NCI-H774 (cell line): ENCODE data around the gene MYH14.

Experiments
- DNase-seq: peaks from one replicate; lab custom pipeline; 2025; lab: John Stamatoyannopoulos, UW

The MYH14 gene

DNA sequence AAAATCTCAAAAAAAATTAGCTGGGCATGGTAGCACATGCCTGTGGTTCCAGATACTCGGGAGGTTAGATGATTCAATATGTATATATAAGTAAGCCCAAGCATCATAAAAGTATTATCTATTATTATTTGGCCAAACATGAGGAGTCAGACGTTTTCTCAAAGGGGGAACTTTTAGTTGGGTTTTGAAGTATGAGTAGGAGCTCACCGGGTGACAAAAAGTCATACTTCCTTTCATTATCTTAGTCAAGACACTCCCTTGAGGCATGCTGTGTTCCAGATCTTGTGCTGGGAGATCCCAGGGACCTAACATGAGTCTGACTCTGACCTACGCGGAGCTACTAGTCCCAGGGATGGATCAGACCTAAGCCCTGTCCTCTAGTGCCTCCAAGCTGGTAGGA, 8.2 kb upstream of the MYH14 start:
- no peak for DNase-seq

DNA sequence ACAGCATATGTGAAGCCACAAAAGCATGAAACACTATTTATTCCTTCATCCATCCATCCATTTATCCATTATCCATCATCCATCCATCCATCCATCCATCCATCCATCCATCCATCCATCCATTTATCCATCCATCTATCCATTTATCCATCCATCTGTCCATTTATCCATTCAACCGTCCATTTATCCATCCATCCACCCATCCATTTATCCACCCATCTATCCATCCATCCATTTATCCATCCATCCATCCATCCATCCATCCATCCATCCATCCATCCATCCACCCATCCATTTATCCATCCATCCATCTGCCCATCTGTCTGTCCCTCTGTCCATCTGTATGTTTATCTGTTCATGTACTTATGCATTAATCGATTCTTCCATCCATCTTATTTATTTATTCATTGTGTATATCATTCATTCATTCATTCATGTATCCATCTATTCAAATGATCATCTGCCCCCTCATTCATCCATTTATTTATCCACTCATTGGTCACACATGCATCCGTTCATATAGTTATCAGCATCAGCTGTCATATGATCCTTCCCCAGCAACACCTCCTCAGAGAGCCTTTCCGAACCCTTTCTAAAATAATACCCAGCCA, 7.0 kb upstream of the MYH14 start:
- no peak for DNase-seq

DNA sequence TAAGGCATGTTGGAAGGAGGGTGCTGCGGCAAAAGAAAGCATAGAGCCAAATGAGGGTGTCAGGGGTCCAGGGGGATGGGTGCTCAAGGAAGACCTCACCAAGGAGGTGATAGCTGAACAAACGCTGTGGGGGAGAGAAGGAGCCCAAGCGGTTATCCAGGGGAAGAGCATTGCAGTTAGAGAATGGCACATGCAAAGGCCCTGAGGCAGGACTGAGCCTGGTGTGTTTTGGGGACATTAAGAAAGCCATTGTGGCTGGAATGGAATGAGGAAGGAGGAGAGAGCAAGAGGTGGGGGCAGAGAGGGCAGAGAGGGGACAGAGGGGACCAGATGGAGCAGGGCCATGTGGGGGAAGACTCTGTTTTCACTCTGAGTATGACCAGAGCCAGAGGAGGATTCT, 6.1 kb upstream of the MYH14 start:
- no peak for DNase-seq

DNA sequence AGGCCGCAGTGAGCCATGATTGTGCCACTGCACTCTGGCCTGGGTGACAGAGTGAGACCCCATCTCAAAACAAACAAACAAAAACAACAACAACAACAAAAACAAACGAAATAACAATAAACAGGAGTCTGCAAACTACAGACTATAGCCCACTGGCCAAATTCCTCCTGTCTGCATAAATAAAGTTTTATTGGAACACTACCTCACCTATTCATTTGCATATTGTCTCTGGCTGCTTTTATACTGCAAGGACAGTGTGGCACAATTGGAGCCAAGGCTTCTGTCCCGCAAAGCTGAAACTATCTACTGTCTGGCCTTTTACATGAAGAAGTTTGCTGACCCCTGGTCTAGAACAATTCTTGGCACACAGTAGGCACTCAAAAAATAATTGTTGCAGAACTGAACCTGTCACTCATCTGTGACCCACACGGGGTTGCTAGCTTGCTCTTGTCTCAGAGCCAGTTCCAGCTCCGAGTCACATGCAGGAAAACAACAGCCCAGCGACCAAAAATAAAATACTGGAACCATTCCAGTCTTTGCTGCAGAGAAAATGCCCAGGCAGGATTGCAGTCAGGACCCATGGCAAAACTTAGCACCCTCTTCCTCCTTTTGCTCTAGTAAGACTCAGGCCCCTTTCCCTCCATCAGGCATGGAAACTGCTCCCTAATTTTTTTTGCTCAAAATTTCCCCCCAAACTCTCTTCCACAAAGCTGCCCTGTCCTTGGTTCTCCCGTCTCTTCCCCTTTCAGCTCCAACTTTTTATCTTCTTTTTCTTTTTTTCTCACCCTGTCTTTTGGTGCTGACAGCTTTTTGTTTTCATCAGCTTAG, 4.8 kb upstream of the MYH14 start:
- DNase-seq, result no peak

DNA sequence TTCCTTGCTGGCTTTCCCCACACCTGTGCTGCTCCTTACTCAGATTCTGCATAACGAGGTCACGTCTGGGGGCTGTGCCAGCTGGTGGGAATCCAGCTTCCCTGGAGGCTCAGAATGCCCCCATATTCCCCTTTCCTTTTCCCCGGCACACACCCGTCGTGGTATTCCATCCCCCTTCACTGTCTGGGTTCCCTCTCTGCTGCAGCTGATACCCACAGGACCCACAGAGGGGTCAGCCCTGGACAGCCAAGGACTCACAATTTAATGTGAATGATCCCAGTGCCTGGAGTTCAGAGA, 4.2 kb upstream of the MYH14 start:
- DNase-seq, result no peak

DNA sequence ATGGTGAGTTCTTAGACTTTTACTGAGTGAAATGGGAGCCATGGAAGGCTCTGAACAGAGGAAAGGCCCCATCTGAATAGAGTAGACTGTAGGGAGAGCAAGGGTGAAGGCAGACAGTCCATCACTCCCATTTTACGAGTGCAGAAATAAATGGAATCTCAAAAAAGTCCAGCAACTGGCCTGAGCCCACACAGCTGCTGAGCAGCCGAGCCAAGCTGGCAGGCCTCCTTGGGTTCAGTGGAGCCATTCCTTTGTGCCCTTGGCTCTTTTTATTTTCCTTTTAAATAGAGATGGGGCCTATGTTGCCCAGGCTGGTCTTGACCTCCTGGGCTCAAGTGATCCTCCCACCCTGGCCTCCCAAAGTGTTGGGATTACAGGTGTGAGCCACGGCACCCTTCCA, 1.0 kb upstream of the MYH14 start:
- DNase-seq, result no peak

DNA sequence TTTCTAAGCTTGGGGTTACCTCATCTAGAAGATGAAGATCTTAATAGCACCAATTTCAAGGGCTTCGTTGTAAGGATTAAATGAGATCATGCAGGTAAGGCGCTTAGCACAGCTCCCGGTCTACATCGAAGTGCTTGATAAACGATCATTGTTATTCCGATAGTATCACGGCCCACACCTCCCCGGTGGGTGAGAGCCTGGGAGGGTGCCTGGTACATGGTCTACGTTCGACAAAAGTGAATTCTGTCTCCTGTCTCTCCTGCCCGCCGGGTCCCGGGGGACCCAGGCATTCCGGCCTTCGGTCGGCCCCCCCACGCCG, 501 bp upstream of the MYH14 start:
- DNase-seq, result no peak

DNA sequence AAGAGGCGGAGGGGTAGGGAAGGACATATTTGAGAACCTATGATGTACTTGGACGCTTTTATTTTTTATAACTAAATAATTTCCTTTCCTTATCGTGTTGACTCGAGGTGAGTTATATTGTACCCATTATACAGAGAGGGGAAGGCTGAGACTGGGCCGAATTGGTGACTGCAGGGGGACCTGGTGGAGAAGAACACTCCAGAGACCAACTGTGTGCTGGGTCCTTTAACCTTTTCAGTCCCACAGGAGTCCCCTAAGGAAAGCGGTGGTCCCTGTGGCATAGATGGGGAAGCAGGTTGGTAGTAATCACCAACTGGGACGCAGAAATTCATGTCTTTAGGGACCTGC, 633 bp downstream of the MYH14 start:
- no peak for DNase-seq

DNA sequence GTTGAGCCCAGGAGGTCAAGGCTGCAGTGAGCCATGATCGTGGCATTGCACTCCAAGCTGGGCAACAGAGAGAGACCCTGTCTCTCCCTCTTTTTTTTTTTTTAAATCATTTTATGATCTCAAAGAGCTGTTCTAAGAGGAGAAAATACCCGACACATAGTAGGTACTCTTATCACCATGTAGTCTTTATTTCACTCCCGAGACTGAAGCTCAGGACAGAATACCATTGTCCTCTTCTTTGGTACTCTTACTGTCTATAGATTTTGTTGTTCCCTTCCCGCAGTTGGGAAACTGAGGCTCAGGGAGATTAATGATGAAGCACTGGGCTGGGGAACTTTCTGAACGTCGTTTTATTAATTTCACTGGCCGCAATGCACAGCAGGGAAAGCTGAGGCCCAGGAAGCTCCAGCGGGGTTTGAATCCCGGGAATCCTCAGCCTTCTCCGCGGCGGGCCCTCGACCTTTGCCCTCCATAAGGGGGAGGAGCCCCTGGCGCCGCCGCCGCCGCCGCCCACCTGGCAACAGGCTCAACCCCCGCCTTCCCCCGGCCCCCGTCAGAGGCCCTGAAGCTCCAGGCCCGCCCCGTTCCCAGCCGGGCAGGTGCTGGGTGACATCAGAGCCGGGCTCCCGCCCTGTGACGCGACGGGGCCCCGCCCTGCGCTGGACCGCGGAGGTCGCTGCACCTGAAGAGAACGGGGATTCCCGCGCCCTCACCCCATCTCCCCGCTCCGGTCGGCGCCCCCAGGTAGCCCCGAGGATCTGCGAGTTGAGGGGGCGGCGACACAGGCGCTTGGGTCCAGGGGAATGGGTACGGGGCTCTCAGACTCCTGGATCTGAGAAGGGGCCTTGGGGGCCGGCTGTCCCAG, 1.6 kb downstream of the MYH14 start:
- peak; percentile 92 for DNase-seq

DNA sequence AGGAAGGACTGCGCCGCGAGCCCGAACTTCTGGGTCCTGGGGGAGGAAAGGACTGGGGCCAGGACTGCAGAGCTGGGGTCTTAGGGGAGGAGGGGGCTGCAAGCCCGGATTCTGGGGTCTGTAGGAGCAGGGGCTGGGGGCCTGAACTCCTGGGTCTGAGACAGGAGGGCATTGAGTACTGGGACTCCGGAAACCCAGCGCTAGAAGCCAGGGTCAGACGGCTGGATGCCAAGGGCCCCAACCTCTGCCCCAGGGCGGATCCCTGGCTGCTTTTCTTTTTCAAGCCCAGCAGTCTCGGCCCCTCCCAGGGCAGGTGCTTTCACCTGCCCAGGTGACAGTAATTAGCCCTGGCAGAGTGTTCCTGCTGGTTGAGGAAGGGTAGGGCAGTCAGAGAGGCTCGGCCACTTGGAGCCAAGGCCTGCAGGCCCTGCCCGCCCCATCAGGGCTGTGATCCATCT, 2.3 kb downstream of the MYH14 start:
- peak; percentile 64 for DNase-seq

DNA sequence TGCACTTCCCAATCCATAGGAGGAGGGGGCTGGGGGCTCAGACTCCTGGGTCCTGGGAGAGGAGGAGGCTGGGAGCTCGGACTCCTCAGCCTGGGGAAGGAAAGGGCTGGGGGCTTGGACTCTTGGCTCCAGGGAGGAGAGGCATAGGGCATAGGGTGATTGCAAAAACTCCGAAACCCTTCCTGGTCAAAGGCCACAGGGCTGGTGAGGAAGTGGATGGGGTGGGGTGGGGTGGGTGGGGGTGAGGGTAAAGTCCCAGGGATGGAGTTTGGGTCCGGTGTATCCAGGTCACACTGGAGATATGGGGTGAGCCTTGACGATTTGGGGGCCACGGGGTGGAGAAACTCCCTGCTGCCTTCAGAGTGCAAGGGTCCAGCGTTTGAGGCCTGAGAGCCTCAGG, 2.8 kb downstream of the MYH14 start:
- DNase-seq, result no peak

DNA sequence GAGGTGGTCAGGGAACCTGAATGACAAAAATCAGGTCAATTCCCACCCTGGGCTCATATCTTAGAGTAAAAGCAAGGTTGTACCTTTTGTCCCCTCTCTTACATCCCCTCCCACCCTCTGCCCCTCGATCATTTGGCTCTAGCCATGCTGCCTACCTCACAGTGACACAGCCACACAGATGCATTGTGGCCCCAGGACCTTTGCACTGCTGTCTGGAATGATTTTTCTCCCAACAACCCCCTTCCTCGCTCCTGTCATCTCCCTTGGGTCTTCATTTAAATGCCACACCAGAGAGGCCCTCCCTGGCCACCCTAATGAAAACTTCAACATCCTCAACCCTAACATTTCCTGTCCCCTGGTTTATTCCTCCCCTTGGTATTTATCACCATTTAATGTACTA, 4.3 kb downstream of the MYH14 start:
- no peak for DNase-seq

DNA sequence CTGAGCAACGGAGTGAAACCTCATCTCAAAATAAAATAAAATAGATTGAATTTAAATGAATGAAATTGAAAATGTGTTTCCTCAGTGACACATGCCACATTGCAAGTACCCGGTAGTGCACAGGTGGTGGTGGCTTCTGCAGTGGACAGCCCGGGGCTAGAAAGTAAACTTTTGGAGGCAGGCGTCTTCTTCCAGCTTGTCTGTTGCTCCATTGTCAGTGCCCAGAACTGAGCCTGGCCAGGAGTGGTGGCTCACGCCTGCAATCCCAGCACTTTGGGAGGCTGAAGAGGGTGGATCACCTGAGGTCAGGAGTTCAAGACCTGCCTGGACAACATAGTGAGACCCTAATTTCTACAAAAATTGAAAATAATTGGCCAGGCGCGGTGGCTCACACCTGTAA, 5.7 kb downstream of the MYH14 start:
- DNase-seq, result no peak

DNA sequence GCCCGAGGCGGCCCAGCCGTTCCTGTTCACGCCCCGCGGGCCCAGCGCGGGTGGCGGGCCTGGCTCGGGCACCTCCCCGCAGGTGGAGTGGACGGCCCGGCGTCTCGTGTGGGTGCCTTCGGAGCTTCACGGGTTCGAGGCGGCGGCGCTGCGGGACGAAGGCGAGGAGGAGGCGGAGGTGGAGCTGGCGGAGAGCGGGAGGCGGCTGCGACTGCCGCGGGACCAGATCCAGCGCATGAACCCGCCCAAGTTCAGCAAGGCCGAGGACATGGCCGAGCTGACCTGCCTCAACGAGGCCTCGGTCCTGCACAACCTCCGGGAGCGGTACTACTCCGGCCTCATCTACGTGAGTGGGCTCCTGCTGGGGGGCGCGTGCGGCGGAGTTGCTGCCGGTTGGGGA, 7.0 kb downstream of the MYH14 start:
- no peak for DNase-seq

DNA sequence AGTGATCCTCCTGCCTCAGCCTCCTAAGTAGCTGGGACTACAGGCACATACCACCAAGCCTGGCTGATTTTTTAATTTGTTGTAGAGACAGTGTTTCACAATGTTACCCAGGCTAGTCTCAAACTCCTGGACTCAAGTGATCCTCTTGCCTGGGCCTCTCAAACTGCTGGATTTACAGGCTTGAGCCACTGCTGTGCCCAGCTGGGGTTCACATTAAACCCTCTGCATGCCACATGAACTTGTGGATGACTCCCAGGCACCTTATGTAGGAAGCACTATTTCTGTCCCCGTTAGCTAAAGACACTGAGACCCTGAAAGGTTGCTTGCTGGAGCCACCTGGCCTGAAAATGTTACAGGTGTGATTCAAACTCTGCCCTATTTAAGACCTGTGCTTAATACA, 10.5 kb downstream of the MYH14 start:
- no peak for DNase-seq

DNA sequence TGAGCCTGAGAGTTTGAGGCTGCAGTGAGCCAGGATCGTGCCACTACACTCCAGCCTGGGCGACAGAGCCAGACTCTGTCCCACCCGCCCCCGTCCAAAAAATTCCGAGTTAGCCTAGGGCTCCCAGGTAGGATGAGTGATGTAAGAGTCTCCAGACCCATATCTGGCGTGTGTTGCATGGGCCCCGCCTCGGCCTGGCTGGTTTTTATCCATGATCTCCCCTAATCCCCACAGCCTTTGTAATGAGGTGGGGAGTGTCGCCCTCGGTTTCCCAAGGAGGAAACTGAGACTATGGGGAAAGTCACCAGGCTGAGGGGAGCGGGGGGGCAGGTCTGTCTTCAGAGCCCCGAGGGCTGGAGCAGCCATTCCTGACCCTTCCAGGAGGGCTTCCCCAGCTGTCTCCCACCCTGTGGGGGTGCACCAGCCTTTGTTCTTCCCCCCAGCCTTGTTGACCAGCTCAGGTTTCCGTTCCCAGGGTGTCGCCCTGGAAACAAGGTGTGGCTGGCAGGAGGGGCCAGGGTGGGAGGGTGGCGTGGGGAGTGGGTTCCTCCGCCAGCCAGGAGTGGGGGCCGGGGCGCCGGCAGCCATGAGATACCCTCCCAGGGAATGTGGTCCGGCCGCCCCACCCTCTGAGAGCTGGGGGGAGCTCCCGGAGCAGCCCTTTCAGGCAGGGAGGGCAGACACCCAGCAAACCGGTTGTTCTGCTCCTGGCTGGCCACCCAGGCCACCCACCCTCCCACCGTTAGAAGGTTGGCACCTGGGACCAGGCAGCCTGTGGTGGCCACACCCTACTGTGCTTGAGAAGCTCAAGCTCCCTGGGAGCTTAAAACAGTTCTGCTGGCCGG, 11.5 kb downstream of the MYH14 start:
- DNase-seq, result no peak

DNA sequence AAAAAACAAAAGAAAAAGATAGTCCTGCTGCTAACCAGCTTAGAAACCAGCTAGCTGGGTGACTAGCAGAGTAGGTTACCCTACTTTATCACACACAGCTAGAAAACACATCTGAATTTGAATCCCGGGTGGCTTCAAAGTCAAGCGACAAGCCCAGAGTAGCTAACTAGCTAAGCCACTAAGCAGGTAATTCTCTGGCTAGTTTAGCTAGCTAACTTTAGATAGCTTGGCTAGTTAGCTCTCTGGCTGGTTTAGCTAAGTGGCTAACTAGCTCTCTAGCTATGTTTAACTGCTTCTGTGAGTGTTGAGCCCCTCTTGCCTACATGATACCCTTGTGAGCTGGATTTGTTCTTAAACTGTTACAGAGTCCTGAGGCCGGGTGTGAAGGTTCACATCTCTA, 12.4 kb downstream of the MYH14 start:
- no peak for DNase-seq

DNA sequence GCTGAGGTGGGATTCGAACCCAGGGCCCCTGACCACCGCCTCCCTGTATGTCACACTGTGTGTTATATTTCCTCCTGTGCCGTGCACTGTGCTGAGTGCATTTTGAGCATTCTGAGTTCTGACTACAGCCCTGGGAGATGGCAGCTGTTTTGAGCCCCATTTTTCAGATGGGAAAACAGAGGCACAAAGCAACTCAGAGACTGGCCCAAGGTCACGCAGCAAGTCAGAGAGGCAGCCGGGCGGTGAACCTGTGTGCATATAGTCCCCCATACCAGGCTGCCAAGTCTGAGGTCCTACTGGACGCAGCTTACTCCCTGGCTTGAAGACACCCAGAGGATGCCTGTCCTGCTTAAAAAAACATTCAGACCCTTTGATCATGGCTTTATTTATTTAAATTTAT, 17.7 kb downstream of the MYH14 start:
- DNase-seq, result no peak

DNA sequence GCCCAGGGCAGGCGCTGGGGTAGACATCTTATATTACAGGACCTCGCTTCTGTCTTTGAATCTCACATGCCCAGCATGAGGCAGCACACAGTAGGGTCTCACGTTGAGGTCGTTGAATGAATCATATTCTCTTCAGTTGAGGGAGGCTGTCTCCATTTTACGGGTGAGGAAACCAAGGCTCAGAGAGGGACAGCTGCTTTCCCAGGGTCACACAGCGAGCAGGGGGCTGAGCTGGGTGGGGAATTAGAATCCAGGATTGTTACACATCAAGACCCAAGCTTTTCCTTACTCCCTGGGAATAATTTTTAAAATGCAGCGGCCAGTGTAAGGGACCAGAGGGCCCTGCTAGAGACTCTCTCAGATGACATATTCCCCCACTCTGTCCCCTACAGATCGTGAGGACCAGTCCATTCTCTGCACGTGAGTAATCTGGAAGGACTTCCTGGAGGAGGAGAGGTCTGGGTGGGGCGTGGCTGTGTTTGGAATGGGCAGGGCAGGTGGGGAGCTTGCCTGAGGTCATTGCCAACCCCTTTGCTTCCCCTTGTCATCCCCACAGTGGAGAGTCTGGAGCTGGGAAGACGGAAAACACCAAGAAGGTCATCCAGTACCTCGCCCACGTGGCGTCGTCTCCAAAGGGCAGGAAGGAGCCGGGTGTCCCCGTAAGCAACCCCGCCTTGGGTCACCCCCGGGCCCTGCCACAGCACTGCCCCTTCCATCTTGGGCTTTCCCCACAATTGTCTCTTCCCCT, 19.4 kb downstream of the MYH14 start:
- no peak for DNase-seq

DNA sequence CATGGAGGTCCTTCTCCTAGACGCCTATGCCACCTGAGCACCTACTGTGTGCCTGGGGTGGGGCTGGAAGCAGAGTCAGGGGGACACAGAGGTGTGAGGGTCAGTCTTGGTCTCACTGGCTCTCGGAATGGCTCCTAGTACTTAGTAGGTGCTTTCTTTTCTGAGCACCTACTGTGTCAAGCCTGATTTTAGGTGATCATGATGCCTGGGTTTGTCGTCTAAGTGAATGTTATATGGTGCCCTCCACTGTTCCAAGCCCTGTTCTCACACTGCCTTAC, 20.0 kb downstream of the MYH14 start:
- DNase-seq, result no peak

DNA sequence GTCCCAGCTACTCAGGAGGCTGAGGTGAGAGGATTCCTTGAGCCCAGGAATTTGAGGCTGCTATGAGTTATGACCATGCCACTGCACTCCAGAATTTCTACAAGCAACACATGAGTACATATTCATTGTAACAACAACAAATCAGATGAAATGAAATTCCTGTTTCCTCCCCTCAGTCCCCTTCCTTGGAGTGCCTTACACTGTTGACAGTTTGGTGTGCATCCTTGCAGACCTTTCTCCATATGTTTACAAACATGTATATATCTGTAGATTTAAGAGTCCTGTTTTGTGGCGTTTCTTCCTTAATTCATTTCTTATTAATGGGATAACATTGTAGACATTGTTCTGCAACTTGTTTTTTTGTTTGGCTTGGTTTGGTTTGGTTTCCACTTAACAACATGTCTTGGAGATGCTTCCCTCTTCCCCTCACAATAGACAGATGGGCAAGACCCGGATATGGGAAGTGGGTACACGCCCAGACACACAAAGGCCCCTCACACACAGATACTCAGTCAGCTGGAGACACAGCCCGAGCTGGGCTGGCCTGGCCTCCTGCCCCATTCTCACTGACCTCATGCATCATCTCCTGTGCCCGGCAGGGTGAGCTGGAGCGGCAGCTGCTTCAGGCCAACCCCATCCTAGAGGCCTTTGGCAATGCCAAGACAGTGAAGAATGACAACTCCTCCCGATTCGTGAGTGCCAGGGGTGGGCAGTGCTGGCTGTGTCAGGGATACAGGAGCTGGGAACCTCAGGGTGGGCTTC, 21.7 kb downstream of the MYH14 start:
- DNase-seq, result no peak
